Left colon (tissue), 2 donors: ENCODE measurements around the gene NBPF6. TPM values are rescaled to one million over a fixed set of nuclear protein-coding genes. Genes with fewer than 3 reads are reported as not detected.
A peak's percentile ranks its signal among the peaks of the same experiment; 100 is the strongest.
"Not testable (repeated sequence)": the region's sequence is repeated elsewhere in the genome, so short reads cannot be mapped to it uniquely, and the experiment has no call there.

Experiments
- ATAC-seq: fragments of 200-7000 bp; cut with Tn5 transposase; one replicate; pipeline ENCODE4 v1.9.1; 2020; ENCODE audit warnings: mild to moderate bottlenecking, moderate library complexity
- DNase-seq, 2 donors: peaks; one replicate each; pipeline ENCODE4 v3.0.0-alpha.2; 2020
- intact Hi-C, 2 donors: fragments of 100-400 bp; cut with DNase I in 1 of 2; cut with micrococcal nuclease in 1 of 2; formaldehyde crosslinking; loops; one replicate each; pipeline versions ENCODE4 v1.11.2 to v1.14.0; 2022; cut with DNase I, micrococcal nuclease
- total RNA-seq, 2 donors: library from RNA; stranded (reverse); fragmentation: NEBNext Ultra II Directional; extraction: Animal tissue kit (Norgen Biotek cat#: 25700); gene quantifications; one replicate each; pipeline ENCODE4 v1.2.1, GENCODE V29; 2021
- donor health status: DM: no; HTN: no; CAD: no.
- donor health status: DM: yes; HTN: yes; CAD: no.

NBPF6 gene
- total RNA-seq, 2 donors from 2014 or later, result 0.34 to 0.89 TPM

DNA sequence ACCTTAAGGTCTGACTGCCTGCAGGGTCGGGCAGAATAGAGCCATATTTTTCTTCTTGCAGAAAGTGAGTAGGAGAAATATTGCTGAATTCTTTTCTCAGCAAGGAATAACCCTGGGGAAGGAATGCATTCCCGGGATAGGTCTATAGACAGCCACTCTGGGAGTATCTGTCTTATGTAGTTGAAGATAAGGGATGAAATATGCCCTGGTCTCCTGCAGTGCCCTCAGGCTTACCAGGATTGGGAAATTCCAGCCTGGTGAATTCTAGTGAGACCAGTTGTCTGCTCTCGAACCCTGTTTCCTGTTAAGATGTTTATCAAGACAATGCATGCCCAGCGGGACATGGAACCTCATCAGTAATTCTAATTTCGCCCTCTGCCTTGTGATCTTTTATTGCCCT lies 35.8 kb downstream of the NBPF6 start:
- intact Hi-C loops, DNase-seq, ATAC-seq: not testable (repeated sequence)

GRCh38 chr1:108486707-108487106 lies 36.6 kb downstream of the NBPF6 start:
- ATAC-seq, DNase-seq, intact Hi-C loops: not testable (repeated sequence)

- ATAC-seq, DNase-seq, intact Hi-C loops: not testable (repeated sequence)
Measured at GRCh38 chr1:108495008-108495407, 44.9 kb downstream of the NBPF6 start.

DNA sequence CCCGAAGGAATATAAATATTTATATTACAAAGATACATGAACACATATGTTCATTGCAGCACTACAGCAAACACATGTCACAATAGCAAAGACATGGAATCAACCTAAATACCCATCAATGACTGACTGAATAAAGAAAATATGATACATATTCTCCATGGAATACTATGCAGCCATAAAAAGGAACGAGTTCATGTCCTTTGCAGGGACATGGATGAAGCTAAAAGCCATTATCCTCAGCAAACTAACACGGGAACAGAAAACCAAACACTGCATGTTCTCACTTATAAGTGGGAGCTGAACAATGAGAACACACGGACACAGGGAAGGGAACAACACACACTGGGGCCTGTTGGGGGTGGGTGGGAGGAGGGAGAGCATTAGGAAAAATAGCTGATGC lies 46.7 kb downstream of the NBPF6 start:
- ATAC-seq, DNase-seq, intact Hi-C loops: not testable (repeated sequence)

- DNase-seq, result no peak
- no peak for ATAC-seq
- intact Hi-C loops, result no loop called here
Measured at GRCh38 chr1:108502138-108502537, 52.0 kb downstream of the NBPF6 start.

- DNase-seq (no peak), ATAC-seq (no peak)
- intact Hi-C loops, result no loop called here
Measured at GRCh38 chr1:108502624-108503023, 52.5 kb downstream of the NBPF6 start.

- no peak for DNase-seq
- ATAC-seq, result no peak
- intact Hi-C loops, result no loop called here
Measured at GRCh38 chr1:108503062-108503733, 53.1 kb downstream of the NBPF6 start.

DNA sequence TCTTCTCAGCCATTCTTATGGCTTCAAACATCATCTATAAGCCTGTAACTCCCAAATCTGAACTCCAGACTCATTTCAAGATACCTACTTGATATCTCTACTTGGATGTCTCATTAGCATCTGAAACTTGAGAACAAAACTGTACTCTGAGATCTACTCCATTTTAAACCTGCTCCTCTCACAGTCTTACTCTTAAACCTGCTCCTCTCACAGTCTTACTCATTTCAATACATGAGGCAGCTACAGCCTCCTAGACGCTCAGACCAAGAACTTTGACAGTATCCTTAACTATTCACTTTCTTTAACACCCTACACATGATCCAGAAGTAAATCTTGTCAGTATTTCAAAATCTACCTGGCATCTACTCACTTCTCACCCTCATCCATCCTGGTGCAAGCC lies 54.3 kb downstream of the NBPF6 start:
- DNase-seq (no peak), ATAC-seq (no peak)
- intact Hi-C loops, result no loop called here

GRCh38 chr1:108505763-108506070 lies 55.6 kb downstream of the NBPF6 start:
- DNase-seq, result no peak
- intact Hi-C loops, result no loop called here

DNA sequence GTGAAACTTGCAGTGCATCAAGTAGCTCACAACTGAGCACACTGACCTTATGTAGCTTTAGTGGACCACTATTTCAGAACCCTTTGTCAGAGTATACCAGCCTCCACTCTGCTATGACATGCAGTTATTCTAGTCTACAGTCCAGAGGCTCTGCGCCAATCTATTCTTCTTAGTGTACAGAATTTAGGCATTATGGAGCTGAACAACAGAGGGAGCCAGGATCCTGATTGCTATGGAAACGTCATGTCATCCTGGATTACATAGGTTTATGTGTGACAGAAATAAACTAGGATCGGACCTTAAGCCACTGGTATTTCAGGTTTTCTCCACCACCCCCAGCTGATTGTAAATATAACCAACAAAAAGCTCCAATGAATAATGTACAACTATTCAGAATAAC lies 61.6 kb downstream of the NBPF6 start:
- ATAC-seq, result peak; percentile 26
- intact Hi-C loops, result loop anchor here in 1 of 2 donors (2.0 to 5.0 kb wide), 2 partner anchors 49 to 131 kb away; partner anchors contain the start of gene EEIG2
- no peak for DNase-seq

More at GRCh38 chr1:108505763-108506070, 55.6 kb downstream of the NBPF6 start:
- no peak for ATAC-seq

GRCh38 chr1:108512239-108513043 lies 62.3 kb downstream of the NBPF6 start:
- intact Hi-C loops, result loop anchor here in 1 of 2 donors (2.0 to 5.0 kb wide), 2 partner anchors 48 to 130 kb away; partner anchors contain the start of gene EEIG2
- ATAC-seq (peak; percentile 66), DNase-seq (no peak)

GRCh38 chr1:108513044-108513415 lies 62.9 kb downstream of the NBPF6 start:
- intact Hi-C loops, result loop anchor here in 1 of 2 donors (2.0 to 5.0 kb wide), 2 partner anchors 48 to 129 kb away; partner anchors contain the start of gene EEIG2
- DNase-seq, result no peak

GRCh38 chr1:108513914-108514313 lies 63.8 kb downstream of the NBPF6 start:
- intact Hi-C loops, result loop anchor here in 1 of 2 donors (2.0 to 5.0 kb wide), 2 partner anchors 47 to 128 kb away; partner anchors contain the start of gene EEIG2
- not testable (repeated sequence) for DNase-seq, ATAC-seq

More at GRCh38 chr1:108513044-108513415, 62.9 kb downstream of the NBPF6 start:
- no peak for ATAC-seq

- ATAC-seq, DNase-seq, intact Hi-C loops: not testable (repeated sequence)
Measured at GRCh38 chr1:108517301-108517897, 67.3 kb downstream of the NBPF6 start.

Other genes with a start within 250 kb of the NBPF6 start
- gene SLC25A24, start 250.0 kb upstream of the NBPF6 start, total RNA-seq, result 10 to 100 TPM; 81.2 to 89.0 TPM
- gene NBPF4, start 206.3 kb upstream of the NBPF6 start, total RNA-seq, result under 1 TPM in 1 of 2 donors, not detected in 1; 0.53 TPM
- 10 to 100 TPM; 31.1 to 35.8 TPM for gene EEIG2, start 109.8 kb downstream of the NBPF6 start, total RNA-seq
- 1 to 10 TPM; 6.6 to 7.3 TPM for gene HENMT1, start 210.8 kb downstream of the NBPF6 start, total RNA-seq
- 10 to 100 TPM; 25.5 to 31.0 TPM for gene PRPF38B, start 242.0 kb downstream of the NBPF6 start, total RNA-seq